ENCODE data around the gene CD86. TPM values are rescaled to one million over a fixed set of nuclear protein-coding genes. Genes with fewer than 3 reads are reported as not detected.

CD86 gene
- total RNA-seq, 2 donors from 2014 or later: 1.9 to 5.1 TPM

GRCh38 chr3:122105626-122106025 is 50.5 kb downstream of the CD86 start:
- no peak for TF ChIP-seq CTCF (IDR thresholded peaks at IDR 0.05)
- H3K4me3 ChIP-seq: no peak overlapping the region

GRCh38 chr3:122107171-122107570 is 52.0 kb downstream of the CD86 start:
- H3K27me3 ChIP-seq: no peaks in the 10 kb centered on the region
- no peaks in the 10 kb centered on the region for H3K4me1 ChIP-seq
- H3K27ac ChIP-seq: no peak overlapping the region
- no peaks in the 10 kb centered on the region for H3K36me3 ChIP-seq
- no peak for DNase-seq (ENCODE audit: low spot score)
- H3K9me3 ChIP-seq: no peaks in the 10 kb centered on the region
- no peak for TF ChIP-seq CTCF (IDR thresholded peaks at IDR 0.05)
- H3K4me3 ChIP-seq: no peak overlapping the region

More at GRCh38 chr3:122105626-122106025, 50.5 kb downstream of the CD86 start:
- Histone ChIP-seq H3K4me1 (no peaks in the 10 kb centered on the region), H3K36me3 (no peaks in the 10 kb centered on the region), H3K27ac (no peak overlapping the region), H3K9me3 (no peaks in the 10 kb centered on the region), H3K27me3 (no peaks in the 10 kb centered on the region)
- DNase-seq (ENCODE audit: low spot score): no peak

- TF ChIP-seq CTCF (IDR thresholded peaks at IDR 0.05): no peak
Observed at GRCh38 chr3:122111974-122112373, 56.8 kb downstream of the CD86 start.

GRCh38 chr3:122112754-122113153 is 57.6 kb downstream of the CD86 start:
- no peak for DNase-seq (ENCODE audit: low spot score)
- Histone ChIP-seq H3K27ac (no peak overlapping the region), H3K36me3 (no peaks in the 10 kb centered on the region), H3K4me3 (no peak overlapping the region), H3K4me1 (no peaks in the 10 kb centered on the region), H3K9me3 (peaks cover 0 to 4% of the 10 kb centered on the region in 2 donors), H3K27me3 (no peaks in the 10 kb centered on the region)
- TF ChIP-seq CTCF (IDR thresholded peaks at IDR 0.05): no peak

More at GRCh38 chr3:122111974-122112373, 56.8 kb downstream of the CD86 start:
- no peaks in the 10 kb centered on the region for H3K36me3 ChIP-seq
- no peak overlapping the region for H3K4me3 ChIP-seq
- no peaks in the 10 kb centered on the region for H3K27me3 ChIP-seq
- H3K27ac ChIP-seq: no peak overlapping the region
- H3K9me3 ChIP-seq: peaks cover 0 to 4% of the 10 kb centered on the region in 2 donors
- DNase-seq (ENCODE audit: low spot score): no peak
- H3K4me1 ChIP-seq: no peaks in the 10 kb centered on the region

GRCh38 chr3:122123850-122124249 is 68.7 kb downstream of the CD86 start:
- Histone ChIP-seq H3K27ac (no peak overlapping the region), H3K9me3 (peaks cover 0 to 6% of the 10 kb centered on the region in 2 donors), H3K27me3 (no peaks in the 10 kb centered on the region), H3K4me1 (no peaks in the 10 kb centered on the region), H3K4me3 (no peak overlapping the region), H3K36me3 (no peaks in the 10 kb centered on the region)
- DNase-seq (ENCODE audit: low spot score): no peak
- no peak for TF ChIP-seq CTCF (IDR thresholded peaks at IDR 0.05)

GRCh38 chr3:122132949-122133540 is 77.9 kb downstream of the CD86 start:
- DNase-seq (ENCODE audit: low spot score): no peak
- TF ChIP-seq CTCF (IDR thresholded peaks at IDR 0.05): no peak
- no peak overlapping the region for H3K4me3 ChIP-seq
- no peaks in the 10 kb centered on the region for H3K9me3 ChIP-seq
- H3K27ac ChIP-seq: no peak overlapping the region
- no peaks in the 10 kb centered on the region for H3K4me1 ChIP-seq
- H3K36me3 ChIP-seq: no peaks in the 10 kb centered on the region
- no peaks in the 10 kb centered on the region for H3K27me3 ChIP-seq

Measured in right atrium auricular region (tissue), 2 donors.